ENCODE measurements around the gene FANCF. TPM values are rescaled to one million over a fixed set of nuclear protein-coding genes. Genes with fewer than 3 reads are reported as not detected.

FANCF gene
- total RNA-seq, 1 experiment from 2014 or later = 23.0 TPM

GRCh38 chr11:22617868-22618267 is 7.8 kb downstream of the FANCF start (continued):
- TF ChIP-seq ZMAT4 (CRISPR knock-in tag; IDR thresholded peaks at IDR 0.05) (no peak), FOXP4 (CRISPR knock-in tag; IDR thresholded peaks at IDR 0.05) (no peak), MLX (CRISPR knock-in tag; IDR thresholded peaks at IDR 0.05) (no peak)

- Mint-ChIP-seq H3K9me3 (no peaks in the 10 kb centered on the region), H3K4me3 (no peak overlapping the region), H3K27ac (no peak overlapping the region), H3K36me3 (no peaks in the 10 kb centered on the region), H3K4me1 (no peaks in the 10 kb centered on the region), H3K27me3 (ENCODE audit: low read depth) (no peaks in the 10 kb centered on the region)
- DNase-seq (ENCODE audit: low spot score) (no peak), ATAC-seq (no peak)
- ChIA-PET POLR2A (no interaction called here), CTCF (no interaction called here)
- TF ChIP-seq TCF7 (CRISPR knock-in tag; IDR thresholded peaks at IDR 0.05; ENCODE audit: low read depth) = no peak
- TF ChIP-seq ATF6 (CRISPR knock-in tag; IDR thresholded peaks at IDR 0.05) = no peak
- no peak for TF ChIP-seq NFYB (CRISPR knock-in tag; conservative IDR thresholded peaks at IDR 0.05; ENCODE audit: low read depth)
- TF ChIP-seq ZNF671 (CRISPR knock-in tag; IDR thresholded peaks at IDR 0.05) = no peak
- TF ChIP-seq OVOL2 (CRISPR knock-in tag; IDR thresholded peaks at IDR 0.05; ENCODE audit: borderline replicate concordance) = no peak
- no peak for TF ChIP-seq TEAD4 (CRISPR knock-in tag; IDR thresholded peaks at IDR 0.05)
- no peak for TF ChIP-seq ZNF423 (CRISPR knock-in tag; IDR thresholded peaks at IDR 0.05)
Measured at GRCh38 chr11:22603933-22604332, 21.7 kb downstream of the FANCF start.

GRCh38 chr11:22602504-22602903 is 23.1 kb downstream of the FANCF start:
- no peaks in the 10 kb centered on the region for H3K9me3 Mint-ChIP-seq
- ATAC-seq = no peak
- POLR2A ChIA-PET = no interaction called here

GRCh38 chr11:22599458-22599857 is 26.2 kb downstream of the FANCF start:
- H3K4me1 Mint-ChIP-seq = no peaks in the 10 kb centered on the region
- no peak for TF ChIP-seq JAZF1 (CRISPR knock-in tag; IDR thresholded peaks at IDR 0.05)
- no peaks in the 10 kb centered on the region for H3K27me3 Mint-ChIP-seq (ENCODE audit: low read depth)
- ChIA-PET POLR2A (no interaction called here), CTCF (no interaction called here)
- no peak for ATAC-seq
- no peak overlapping the region for H3K27ac Mint-ChIP-seq
- DNase-seq (ENCODE audit: low spot score) = no peak
- H3K36me3 Mint-ChIP-seq = no peaks in the 10 kb centered on the region
- no peak overlapping the region for H3K4me3 Mint-ChIP-seq
- H3K9me3 Mint-ChIP-seq = no peaks in the 10 kb centered on the region

More at GRCh38 chr11:22602504-22602903, 23.1 kb downstream of the FANCF start:
- CTCF ChIA-PET = no interaction called here
- Mint-ChIP-seq H3K27ac (no peak overlapping the region), H3K27me3 (ENCODE audit: low read depth) (no peaks in the 10 kb centered on the region), H3K4me3 (no peak overlapping the region), H3K36me3 (no peaks in the 10 kb centered on the region), H3K4me1 (no peaks in the 10 kb centered on the region)
- TF ChIP-seq USF2 (CRISPR knock-in tag; IDR thresholded peaks at IDR 0.05) = no peak
- no peak for DNase-seq (ENCODE audit: low spot score)

GRCh38 chr11:22597062-22597461 is 28.6 kb downstream of the FANCF start:
- Mint-ChIP-seq H3K36me3 (no peaks in the 10 kb centered on the region), H3K27me3 (ENCODE audit: low read depth) (no peaks in the 10 kb centered on the region), H3K4me3 (no peak overlapping the region), H3K9me3 (no peaks in the 10 kb centered on the region), H3K4me1 (0 out of 2 replicates have a peak, but pooled peaks cover 3% of the 10 kb centered on the region), H3K27ac (no peak overlapping the region)
- ChIA-PET POLR2A (no interaction called here), CTCF (no interaction called here)
- TF ChIP-seq NR1H2 (CRISPR knock-in tag; IDR thresholded peaks at IDR 0.05) (no peak), ATF6 (CRISPR knock-in tag; IDR thresholded peaks at IDR 0.05) (no peak)
- DNase-seq (ENCODE audit: low spot score) (no peak), ATAC-seq (no peak)
